ENCODE results near the gene NOSTRIN. TPM values are rescaled to one million over a fixed set of nuclear protein-coding genes. Genes with fewer than 3 reads are reported as not detected.

The NOSTRIN gene
- total RNA-seq, 1 experiment from 2014 or later = 9.8 TPM

DNA sequence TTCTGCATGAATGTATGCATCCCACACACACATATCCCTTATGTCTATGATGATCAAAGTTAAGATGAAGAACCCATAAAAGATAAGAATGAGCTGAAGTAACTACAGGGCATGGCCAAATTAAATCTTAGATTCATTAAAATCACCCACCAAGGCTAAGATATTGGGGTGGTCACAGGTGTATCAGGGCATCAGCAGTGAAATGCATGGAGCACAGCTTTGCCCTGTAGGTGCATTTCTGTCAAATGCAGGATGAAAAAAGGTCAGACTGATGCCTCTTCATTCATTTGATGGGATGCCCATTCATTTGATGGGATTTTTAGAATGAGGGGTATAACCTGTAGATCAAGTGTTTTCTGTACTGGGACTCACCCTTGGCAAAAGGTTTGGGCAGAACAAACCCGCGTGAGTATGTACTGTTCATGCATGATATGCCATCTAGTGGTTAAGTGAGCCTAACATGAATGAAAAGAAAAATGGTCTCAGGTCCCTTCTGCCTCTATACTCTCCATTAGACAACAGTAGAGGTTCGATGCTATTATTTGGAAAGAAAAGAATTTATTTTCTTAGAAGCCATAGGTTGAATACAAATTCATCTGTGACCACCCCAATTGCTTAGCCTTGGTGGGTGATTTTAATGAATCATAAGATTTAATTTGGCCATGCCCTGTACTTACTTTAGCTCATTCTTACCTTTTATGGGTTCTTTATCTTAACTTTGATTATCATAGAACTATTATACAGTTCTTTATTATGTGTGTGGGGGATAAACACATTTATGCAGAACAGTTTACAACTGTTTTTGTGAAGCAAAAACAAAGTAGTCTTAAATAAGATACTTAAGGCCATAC is 43.2 kb upstream of the NOSTRIN start:
- H3K9me3 Mint-ChIP-seq (ENCODE audit: unreplicated experiment) = no peaks in the 10 kb centered on the region
- Histone ChIP-seq H3K4me1 (no peaks in the 10 kb centered on the region), H3K9me3 (no peaks in the 10 kb centered on the region), H3K4me3 (ENCODE audit: low read depth, low read length) (no peak overlapping the region), H3K27me3 (replicated peaks; ENCODE audit: control insufficient read depth, insufficient read depth, low read length) (no peaks in the 10 kb centered on the region), H3K36me3 (ENCODE audit: control insufficient read depth, insufficient read depth, low read length) (peaks cover 2% of the 10 kb centered on the region; the same call in 1 of the 2 replicates)
- no peak overlapping the region for H3K27ac Mint-ChIP-seq (ENCODE audit: unreplicated experiment)
- intact Hi-C loops (cut with micrococcal nuclease; ENCODE audit: unreplicated experiment) = loop anchor here (1.0 to 5.0 kb wide), 4 partner anchors 52 to 587 kb away; no protein-coding TSS in a partner anchor
- ChIA-PET POLR2A (no interaction called here), CTCF (interaction anchor here (1.5 kb wide), 1 partner anchor 412 kb away, joined by 3 read pairs; no protein-coding TSS in a partner anchor)
- no peaks in the 10 kb centered on the region for H3K27me3 Mint-ChIP-seq (ENCODE audit: insufficient read depth, unreplicated experiment)
- H3K4me3 Mint-ChIP-seq (ENCODE audit: unreplicated experiment) = no peak overlapping the region
- peak in 1 of 2 experiments; percentile 52 for DNase-seq
- no peaks in the 10 kb centered on the region for H3K4me1 Mint-ChIP-seq (ENCODE audit: low read depth, unreplicated experiment)
- BruUV-seq (replicated peaks) = no TSS peak
- no peaks in the 10 kb centered on the region for H3K36me3 Mint-ChIP-seq (ENCODE audit: insufficient read depth, unreplicated experiment)
- TF ChIP-seq CTCF (IDR thresholded peaks at IDR 0.05; ENCODE audit: insufficient read depth in 1 of 2, low read depth in 1 of 2, low read length in 1 of 2, severe bottlenecking in 1 of 2, unreplicated experiment in 1 of 2) = peak; percentile 52 to 60

DNA sequence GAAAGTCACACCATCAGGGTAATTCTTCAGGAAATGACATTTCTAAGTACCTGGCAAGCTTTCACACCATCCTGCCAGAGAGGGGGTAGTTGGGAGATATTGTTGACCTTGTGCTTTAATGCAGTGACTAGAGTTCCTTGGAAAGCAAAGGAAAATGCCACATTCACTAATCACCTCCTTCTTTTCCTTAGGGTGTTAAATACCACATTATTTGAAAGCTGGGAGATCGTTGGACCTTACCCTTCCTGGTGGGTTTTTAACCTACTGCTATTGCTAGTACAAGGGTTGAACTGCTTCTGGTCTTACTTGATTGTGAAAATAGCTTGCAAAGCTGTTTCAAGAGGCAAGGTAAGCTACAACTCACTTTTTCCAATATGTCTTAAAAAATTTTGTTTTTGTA is 37.0 kb upstream of the NOSTRIN start:
- Mint-ChIP-seq H3K4me1 (ENCODE audit: low read depth, unreplicated experiment) (peaks cover 9% of the 10 kb centered on the region), H3K9me3 (ENCODE audit: unreplicated experiment) (no peaks in the 10 kb centered on the region), H3K27me3 (ENCODE audit: insufficient read depth, unreplicated experiment) (no peaks in the 10 kb centered on the region), H3K27ac (ENCODE audit: unreplicated experiment) (no peak overlapping the region), H3K36me3 (ENCODE audit: insufficient read depth, unreplicated experiment) (peaks cover 5% of the 10 kb centered on the region), H3K4me3 (ENCODE audit: unreplicated experiment) (no peak overlapping the region)
- intact Hi-C loops (cut with micrococcal nuclease; ENCODE audit: unreplicated experiment) = no loop called here
- H3K4me3 ChIP-seq (ENCODE audit: low read depth, low read length) = no peak overlapping the region
- no peaks in the 10 kb centered on the region for H3K27me3 ChIP-seq (replicated peaks; ENCODE audit: control insufficient read depth, insufficient read depth, low read length)
- TF ChIP-seq CTCF (IDR thresholded peaks at IDR 0.05; ENCODE audit: insufficient read depth in 1 of 2, low read depth in 1 of 2, low read length in 1 of 2, severe bottlenecking in 1 of 2, unreplicated experiment in 1 of 2) = no peak
- DNase-seq = no peak
- BruUV-seq (replicated peaks) = no TSS peak
- no peaks in the 10 kb centered on the region; the same call in 1 of the 2 replicates for H3K36me3 ChIP-seq (ENCODE audit: control insufficient read depth, insufficient read depth, low read length)
- no peaks in the 10 kb centered on the region for H3K4me1 ChIP-seq
- CTCF ChIA-PET = no interaction called here
- H3K9me3 ChIP-seq = no peaks in the 10 kb centered on the region
- POLR2A ChIA-PET = no interaction called here

DNA sequence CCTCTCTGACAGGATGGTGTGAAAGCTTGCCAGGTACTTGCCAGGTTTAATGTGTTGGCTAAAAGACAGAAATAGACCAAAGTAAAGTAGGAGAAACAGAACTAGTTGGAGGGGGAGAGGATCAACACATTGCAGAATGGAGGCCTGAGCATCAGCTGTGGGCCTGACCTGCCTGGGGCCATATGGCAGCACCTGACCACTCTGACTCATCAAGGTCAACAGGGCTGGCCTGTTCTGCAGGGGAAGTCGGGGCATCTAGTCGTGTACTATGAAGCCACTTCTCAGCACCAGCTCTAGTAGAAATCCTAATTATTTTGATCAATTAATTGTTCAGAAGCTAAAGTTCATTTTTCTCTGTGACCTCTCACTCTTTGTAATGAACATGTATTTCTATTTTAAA is 35.8 kb upstream of the NOSTRIN start:
- H3K27ac Mint-ChIP-seq (ENCODE audit: unreplicated experiment) = no peak overlapping the region
- no TSS peak for BruUV-seq (replicated peaks)
- Histone ChIP-seq H3K4me1 (no peaks in the 10 kb centered on the region), H3K4me3 (ENCODE audit: low read depth, low read length) (no peak overlapping the region), H3K27me3 (replicated peaks; ENCODE audit: control insufficient read depth, insufficient read depth, low read length) (no peaks in the 10 kb centered on the region), H3K9me3 (no peaks in the 10 kb centered on the region), H3K36me3 (ENCODE audit: control insufficient read depth, insufficient read depth, low read length) (no peaks in the 10 kb centered on the region; the same call in 1 of the 2 replicates)
- peaks cover 9% of the 10 kb centered on the region for H3K4me1 Mint-ChIP-seq (ENCODE audit: low read depth, unreplicated experiment)
- peak in 1 of 2 experiments; percentile 42 for DNase-seq
- peaks cover 5% of the 10 kb centered on the region for H3K36me3 Mint-ChIP-seq (ENCODE audit: insufficient read depth, unreplicated experiment)
- no peak for TF ChIP-seq CTCF (IDR thresholded peaks at IDR 0.05; ENCODE audit: insufficient read depth in 1 of 2, low read depth in 1 of 2, low read length in 1 of 2, severe bottlenecking in 1 of 2, unreplicated experiment in 1 of 2)
- CTCF ChIA-PET = no interaction called here
- no peak overlapping the region for H3K4me3 Mint-ChIP-seq (ENCODE audit: unreplicated experiment)
- H3K9me3 Mint-ChIP-seq (ENCODE audit: unreplicated experiment) = no peaks in the 10 kb centered on the region
- H3K27me3 Mint-ChIP-seq (ENCODE audit: insufficient read depth, unreplicated experiment) = no peaks in the 10 kb centered on the region
- intact Hi-C loops (cut with micrococcal nuclease; ENCODE audit: unreplicated experiment) = no loop called here
- POLR2A ChIA-PET = no interaction called here
